ENCODE measurements around the gene CYP11A1. TPM values are rescaled to one million over a fixed set of nuclear protein-coding genes. Genes with fewer than 3 reads are reported as not detected.
A peak's percentile ranks its signal among the peaks of the same experiment; 100 is the strongest.

CYP11A1 gene
- total and polyA plus RNA-seq, 2 experiments from 2014 or later = 5.4 to 13.0 TPM

DNA sequence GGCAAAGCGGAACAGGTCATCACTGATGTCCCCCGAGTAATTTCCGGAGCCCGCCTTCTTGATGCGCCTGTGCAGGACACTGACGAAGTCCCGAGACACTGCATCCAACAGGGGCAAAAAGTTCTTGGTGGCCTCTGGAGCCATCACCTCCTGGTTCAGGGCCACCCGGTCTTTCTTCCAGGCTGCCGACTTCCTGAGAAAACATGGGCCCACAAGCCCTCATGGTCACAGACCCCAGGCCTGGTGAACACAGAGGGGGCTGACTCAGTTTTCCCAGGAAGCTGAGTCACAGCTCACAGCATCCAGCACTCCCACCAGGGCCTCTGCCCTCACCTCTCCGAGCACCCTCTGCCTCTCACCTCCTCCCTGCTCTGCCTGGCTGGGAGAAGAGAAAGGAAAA, 22.4 kb downstream of the CYP11A1 start:
- peak in 1 of 2 donors; percentile 46 for DNase-seq (ENCODE audit: low read depth in 1 of 2, low spot score in 1 of 2)

DNA sequence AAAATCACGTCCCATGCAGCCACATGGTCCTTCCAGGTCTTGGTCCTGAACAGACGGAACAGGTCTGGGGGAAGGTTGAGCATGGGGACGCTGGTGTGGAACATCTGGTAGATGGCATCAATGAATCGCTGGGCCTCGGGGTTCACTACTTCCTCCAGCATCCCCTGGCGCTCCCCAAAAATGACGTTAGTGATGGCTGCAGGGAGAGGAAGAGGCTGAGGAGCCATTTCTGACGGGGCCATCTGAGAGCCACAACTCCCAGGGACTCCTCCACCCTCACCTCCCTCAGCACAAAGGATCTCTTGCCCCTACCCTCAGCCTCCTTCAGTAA, 23.7 kb downstream of the CYP11A1 start:
- Histone ChIP-seq H3K4me1 (ENCODE audit: low read depth) (no peaks in the 10 kb centered on the region), H3K27me3 (no peaks in the 10 kb centered on the region), H3K36me3 (no peaks in the 10 kb centered on the region), H3K9me3 (ENCODE audit: low read depth) (no peaks in the 10 kb centered on the region), H3K4me3 (no peak overlapping the region), H3K27ac (no peak overlapping the region)
- DNase-seq (ENCODE audit: low read depth in 1 of 2, low spot score in 1 of 2) = no peak
- no peak for TF ChIP-seq CTCF (IDR thresholded peaks at IDR 0.05; ENCODE audit: low read depth, low read length)

More for the DNA sequence above, 22.4 kb downstream of the CYP11A1 start:
- Histone ChIP-seq H3K4me1 (ENCODE audit: low read depth) (no peaks in the 10 kb centered on the region), H3K27ac (no peak overlapping the region), H3K27me3 (no peaks in the 10 kb centered on the region), H3K9me3 (ENCODE audit: low read depth) (no peaks in the 10 kb centered on the region), H3K36me3 (no peaks in the 10 kb centered on the region), H3K4me3 (no peak overlapping the region)
- TF ChIP-seq CTCF (IDR thresholded peaks at IDR 0.05; ENCODE audit: low read depth, low read length) = no peak

DNA sequence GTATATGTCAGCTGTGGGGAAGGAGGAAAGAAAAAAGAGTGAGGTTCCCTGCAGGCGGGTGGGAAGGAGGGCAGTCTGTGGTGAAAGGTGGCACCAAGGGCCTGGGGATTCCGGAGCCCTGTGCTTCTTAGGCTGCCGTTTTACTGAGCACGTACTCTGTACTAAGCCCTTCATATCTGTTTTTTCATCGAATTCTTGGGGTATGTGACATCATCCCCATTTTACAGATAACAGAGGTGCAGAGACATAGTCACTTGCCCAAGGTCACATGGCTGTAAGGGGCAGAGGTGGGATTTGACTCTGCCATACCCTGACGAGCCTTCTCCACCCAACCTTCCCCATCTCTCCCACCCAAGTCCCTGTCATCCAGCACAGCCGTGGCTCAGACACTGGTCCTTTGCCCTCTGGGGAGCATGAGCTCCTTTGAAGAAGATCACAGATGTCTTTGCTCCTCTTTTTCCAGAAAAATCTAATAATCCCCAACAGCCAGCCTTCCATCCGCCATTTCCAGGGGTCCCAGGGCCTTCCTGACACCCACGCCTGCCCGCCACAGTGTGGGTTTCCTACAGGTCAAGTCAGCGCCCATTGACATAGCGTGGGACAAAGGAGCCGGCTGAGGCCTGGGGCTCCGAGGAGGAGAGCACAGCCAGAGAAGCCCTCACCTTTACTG, 24.2 kb downstream of the CYP11A1 start:
- no peaks in the 10 kb centered on the region for H3K36me3 ChIP-seq
- no peak overlapping the region for H3K27ac ChIP-seq
- no peaks in the 10 kb centered on the region for H3K9me3 ChIP-seq (ENCODE audit: low read depth)
- TF ChIP-seq CTCF (IDR thresholded peaks at IDR 0.05; ENCODE audit: low read depth, low read length) = no peak
- H3K27me3 ChIP-seq = no peaks in the 10 kb centered on the region
- no peaks in the 10 kb centered on the region for H3K4me1 ChIP-seq (ENCODE audit: low read depth)
- H3K4me3 ChIP-seq = no peak overlapping the region
- DNase-seq (ENCODE audit: low read depth in 1 of 2, low spot score in 1 of 2) = no peak

DNA sequence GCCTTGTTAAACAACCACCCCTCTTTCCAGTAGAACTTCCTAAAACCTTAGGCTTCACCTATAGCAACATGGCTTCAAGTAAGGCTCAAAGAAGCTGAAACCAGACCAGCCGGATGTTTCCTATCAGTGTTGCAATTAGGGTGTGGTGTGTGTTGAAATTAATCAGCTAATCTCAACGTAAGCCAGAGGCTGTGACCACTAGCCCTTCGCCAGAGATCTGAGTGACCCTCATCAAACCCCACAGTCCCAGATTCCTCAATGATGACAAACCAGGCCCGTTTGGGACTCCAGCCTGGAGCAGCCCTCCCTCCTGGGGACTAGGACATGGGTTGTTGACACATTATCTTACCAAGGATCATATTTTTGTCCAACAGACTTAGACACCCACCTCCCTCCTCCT, 27.3 kb downstream of the CYP11A1 start:
- DNase-seq (ENCODE audit: low read depth in 1 of 2, low spot score in 1 of 2) = peak in 1 of 2 donors; percentile 47
- no peak for TF ChIP-seq CTCF (IDR thresholded peaks at IDR 0.05; ENCODE audit: low read depth, low read length)
- no peaks in the 10 kb centered on the region for H3K9me3 ChIP-seq (ENCODE audit: low read depth)
- H3K27ac ChIP-seq = no peak overlapping the region
- H3K4me3 ChIP-seq = no peak overlapping the region
- no peaks in the 10 kb centered on the region for H3K27me3 ChIP-seq
- no peaks in the 10 kb centered on the region for H3K36me3 ChIP-seq
- no peaks in the 10 kb centered on the region for H3K4me1 ChIP-seq (ENCODE audit: low read depth)

- Histone ChIP-seq H3K9me3 (ENCODE audit: low read depth) (no peaks in the 10 kb centered on the region), H3K4me1 (ENCODE audit: low read depth) (no peaks in the 10 kb centered on the region), H3K4me3 (no peak overlapping the region), H3K27ac (no peak overlapping the region), H3K27me3 (no peaks in the 10 kb centered on the region), H3K36me3 (no peaks in the 10 kb centered on the region)
- TF ChIP-seq CTCF (IDR thresholded peaks at IDR 0.05; ENCODE audit: low read depth, low read length) = no peak
- no peak for DNase-seq (ENCODE audit: low read depth in 1 of 2, low spot score in 1 of 2)
These were observed 28.1 kb downstream of the CYP11A1 start for GRCh38 chr15:74339371-74339770.
